ENCODE data around the gene SCD. TPM values are rescaled to one million over a fixed set of nuclear protein-coding genes. Genes with fewer than 3 reads are reported as not detected.

SCD gene
- total and polyA plus RNA-seq, 10 of the 15 experiments (the other 5 are each of a cell fraction or from before 2014, with no cell fraction given) = 68.7 to 279 (median 99.5) TPM

GRCh38 chr10:100330079-100330478, 17.0 kb upstream of the SCD start, which contains the start of gene PKD2L1:
Gene PKD2L1 (minus strand): TSS chr10:100330228. CDS start chr10:100330103, 125 bp downstream.
- ChIA-PET POLR2A (interaction anchor here (0.9 kb wide), 1 partner anchor 20 kb away, joined by 4 read pairs; no protein-coding TSS in a partner anchor), CTCF (interaction anchor here (1.1 to 14.9 kb wide), 5 partner anchors 10 to 188 kb away, joined by 4 to 312 read pairs (median 5); no protein-coding TSS in a partner anchor), SMC1A (ENCODE audit: uncharacterized antibody, unreplicated experiment) (interaction anchor here (1.9 to 7.8 kb wide), 3 partner anchors 9 to 102 kb away, joined by 5 to 60 read pairs (median 5); no protein-coding TSS in a partner anchor), RAD21 (ENCODE audit: unreplicated experiment) (interaction anchor here (1.3 to 4.1 kb wide), 2 partner anchors 10 to 43 kb away, joined by 6 to 32 read pairs; no protein-coding TSS in a partner anchor)
- intact Hi-C loops (cut with micrococcal nuclease; ENCODE audit: unreplicated experiment) = loop anchor here (10.0 kb wide), 1 partner anchor 475 kb away; no protein-coding TSS in a partner anchor
- Histone ChIP-seq H3K4me2 (ENCODE audit: control insufficient read depth, insufficient read depth) (no peak within 1 kb of the TSS), H3K9me3 (replicated peaks; ENCODE audit: control insufficient read depth, insufficient read depth, low read length) (no peaks in the 10 kb centered on the region), H3K79me2 (ENCODE audit: control insufficient read depth, insufficient read depth, low read length) (no peaks in the 10 kb centered on the region), H3K4me3 (no peak within 1 kb of the TSS), H3K36me3 (ENCODE audit: control insufficient read depth in 2 of 2, insufficient read depth in 2 of 2, low read length in 1 of 2) (no peaks in the 10 kb centered on the region), H2AFZ (ENCODE audit: control insufficient read depth, low read depth, low read length) (no peak within 1 kb of the TSS), H3K9ac (ENCODE audit: control insufficient read depth, insufficient read depth, low read length) (no peak within 1 kb of the TSS), H3K4me1 (ENCODE audit: control insufficient read depth, insufficient read depth, low read length) (peaks cover 15% of the 10 kb centered on the region), H4K20me1 (ENCODE audit: control insufficient read depth, insufficient read depth) (no peaks in the 10 kb centered on the region), H3K27me3 (replicated peaks in 1 of 2; ENCODE audit: control insufficient read depth in 2 of 2, insufficient read depth in 2 of 2, low read length in 1 of 2) (no peaks in the 10 kb centered on the region; a peak in 2 of 4 replicates), H3K27ac (ENCODE audit: control insufficient read depth, insufficient read depth) (no peak within 1 kb of the TSS)
- ATAC-seq (no peak), FAIRE-seq (no peak), DNase-seq (ENCODE audit: low read depth, low spot score) (no peak)
- WGBS (ENCODE audit: insufficient coverage, insufficient replicate concordance, low lambda C conversion rate, missing lambda C conversion rate) = 48% methylated on average over 5 of the region's 5 CpGs
- TF ChIP-seq SIN3A (IDR thresholded peaks at IDR 0.05; ENCODE audit: low read depth, low read length) (no peak), LARP7 (IDR thresholded peaks at IDR 0.05) (no peak), YBX1 (IDR thresholded peaks at IDR 0.05) (no peak), MAX (IDR thresholded peaks at IDR 0.05; ENCODE audit: low read depth, low read length) (no peak), BHLHE40 (IDR thresholded peaks at IDR 0.05; ENCODE audit: borderline replicate concordance in 1 of 2, low read depth in 2 of 2, low read length in 1 of 2) (no peak), TCF3 (IDR thresholded peaks at IDR 0.05; ENCODE audit: borderline replicate concordance, insufficient read depth, low read depth, low read length) (no peak)
- in situ Hi-C loops (cut with MboI) = no loop called here
- no TSS peak for BruUV-seq (replicated peaks)

GRCh38 chr10:100333106-100333505, 13.9 kb upstream of the SCD start:
- DNase-seq (ENCODE audit: low read depth, low spot score) (no peak), ATAC-seq (no peak), FAIRE-seq (no peak)
- Histone ChIP-seq H3K9me3 (replicated peaks; ENCODE audit: control insufficient read depth, insufficient read depth, low read length) (no peaks in the 10 kb centered on the region), H3K36me3 (ENCODE audit: control insufficient read depth in 2 of 2, insufficient read depth in 2 of 2, low read length in 1 of 2) (no peaks in the 10 kb centered on the region), H3K27ac (ENCODE audit: control insufficient read depth, insufficient read depth) (no peak overlapping the region), H3K4me3 (no peak overlapping the region), H3K4me1 (ENCODE audit: control insufficient read depth, insufficient read depth, low read length) (no peaks in the 10 kb centered on the region), H3K79me2 (ENCODE audit: control insufficient read depth, insufficient read depth, low read length) (no peaks in the 10 kb centered on the region), H3K9ac (ENCODE audit: control insufficient read depth, insufficient read depth, low read length) (no peak overlapping the region), H3K27me3 (replicated peaks in 1 of 2; ENCODE audit: control insufficient read depth in 2 of 2, insufficient read depth in 2 of 2, low read length in 1 of 2) (no peaks in the 10 kb centered on the region; a peak in 2 of 4 replicates), H2AFZ (ENCODE audit: control insufficient read depth, low read depth, low read length) (no peak overlapping the region), H3K4me2 (ENCODE audit: control insufficient read depth, insufficient read depth) (no peak overlapping the region), H4K20me1 (ENCODE audit: control insufficient read depth, insufficient read depth) (no peaks in the 10 kb centered on the region)
- ChIA-PET CTCF (interaction anchor here (0.8 to 14.9 kb wide), 5 partner anchors 11 to 98 kb away, joined by 3 to 312 read pairs (median 4); no protein-coding TSS in a partner anchor), RAD21 (ENCODE audit: unreplicated experiment) (no interaction called here), POLR2A (interaction anchor here (0.7 to 1.4 kb wide), 3 partner anchors 14 to 481 kb away, joined by 3 to 6 read pairs (median 3); partner anchors contain the start of gene SCD), SMC1A (ENCODE audit: uncharacterized antibody, unreplicated experiment) (interaction anchor here (0.6 to 7.8 kb wide), 6 partner anchors 10 to 177 kb away, joined by 3 to 60 read pairs (median 4); partner anchors contain the start of gene SCD)
- in situ Hi-C loops (cut with MboI) (no loop called here), intact Hi-C loops (cut with micrococcal nuclease; ENCODE audit: unreplicated experiment) (loop anchor here (10.0 kb wide), 1 partner anchor 478 kb away; no protein-coding TSS in a partner anchor)
- 17% methylated on average over 4 of the region's 4 CpGs for WGBS (ENCODE audit: insufficient coverage, insufficient replicate concordance, low lambda C conversion rate, missing lambda C conversion rate)
- BruUV-seq (replicated peaks) = no TSS peak
- no peak for TF ChIP-seq CTCF (IDR thresholded peaks at IDR 0.05 in 2 of 3, conservative IDR thresholded peaks at IDR 0.05 in 1 of 3; ENCODE audit: control insufficient read depth in 2 of 3, extremely low read depth in 1 of 3, insufficient read depth in 1 of 3, low read depth in 3 of 3, low read length in 3 of 3)
- TF ChIP-seq FOS (IDR thresholded peaks at IDR 0.05; ENCODE audit: borderline replicate concordance, extremely low read depth, insufficient read length) = no peak
- no peak for TF ChIP-seq SRF (IDR thresholded peaks at IDR 0.05; ENCODE audit: low read depth in 2 of 2, low read length in 2 of 2)
- no peak for TF ChIP-seq DPF2 (IDR thresholded peaks at IDR 0.05)
- no peak for TF ChIP-seq IRF3 (IDR thresholded peaks at IDR 0.05)
- TF ChIP-seq, protein P1, sequence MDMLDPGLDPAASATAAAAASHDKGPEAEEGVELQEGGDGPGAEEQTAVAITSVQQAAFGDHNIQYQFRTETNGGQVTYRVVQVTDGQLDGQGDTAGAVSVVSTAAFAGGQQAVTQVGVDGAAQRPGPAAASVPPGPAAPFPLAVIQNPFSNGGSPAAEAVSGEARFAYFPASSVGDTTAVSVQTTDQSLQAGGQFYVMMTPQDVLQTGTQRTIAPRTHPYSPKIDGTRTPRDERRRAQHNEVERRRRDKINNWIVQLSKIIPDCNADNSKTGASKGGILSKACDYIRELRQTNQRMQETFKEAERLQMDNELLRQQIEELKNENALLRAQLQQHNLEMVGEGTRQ (IDR thresholded peaks at IDR 0.05; ENCODE audit: borderline replicate concordance, low read depth, low read length) = no peak

All from GM12878 (cell line).